ENCODE measurements around the gene SLC6A11.

- TF ChIP-seq EZH2 (IDR thresholded peaks at IDR 0.05; ENCODE audit: borderline replicate concordance, insufficient read depth, low read depth, low read length, poor library complexity, severe bottlenecking) (no peak), CTCF (IDR thresholded peaks at IDR 0.05) (no peak)
Measured at GRCh38 chr3:10876661-10877060, 60.6 kb downstream of the SLC6A11 start.

Measured in B cell (primary cell).